Lower leg skin (tissue), 3 donors: Measurements from ENCODE around the gene CCBE1.

Source experiments
- POLR2A ChIP-seq, 2 donors: fragments of 450-650 bp; IDR thresholded peaks; one replicate each; pipeline ENCODE4 v1.6.1; 2016 to 2017; ENCODE audit warnings: antibody characterized with exemption in 2 of 2, mild to moderate bottlenecking in 1 of 2, moderate library complexity in 1 of 2
- TF ChIP-seq, protein P1 (sequence below), 3 donors: fragments of 450-650 bp; IDR thresholded peaks; one replicate each; pipeline ENCODE4 v1.5.1; 2016; ENCODE audit warnings: antibody characterized with exemption in 3 of 3, mild to moderate bottlenecking in 3 of 3, moderate library complexity in 2 of 3

DNA sequence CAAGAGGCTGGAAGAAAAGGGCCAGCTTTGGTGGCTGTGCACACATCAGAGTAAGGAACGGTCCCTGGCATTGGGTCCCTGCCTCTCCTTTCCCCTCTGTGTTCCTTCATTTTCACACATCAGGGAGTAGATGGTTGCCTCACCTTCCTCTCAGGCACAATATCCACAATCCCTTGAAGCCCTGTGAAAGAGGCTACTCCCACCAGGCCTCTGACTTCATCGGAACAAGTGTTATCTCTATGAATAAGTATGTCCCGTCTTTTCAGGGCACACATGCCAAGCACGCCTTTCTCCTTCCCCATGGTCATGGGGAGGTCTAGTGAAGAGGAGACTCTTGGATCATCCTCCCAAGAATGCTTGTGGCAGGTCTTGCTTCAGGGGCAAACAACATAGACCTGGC is 277.0 kb downstream of the CCBE1 start:
- TF ChIP-seq, protein P1, sequence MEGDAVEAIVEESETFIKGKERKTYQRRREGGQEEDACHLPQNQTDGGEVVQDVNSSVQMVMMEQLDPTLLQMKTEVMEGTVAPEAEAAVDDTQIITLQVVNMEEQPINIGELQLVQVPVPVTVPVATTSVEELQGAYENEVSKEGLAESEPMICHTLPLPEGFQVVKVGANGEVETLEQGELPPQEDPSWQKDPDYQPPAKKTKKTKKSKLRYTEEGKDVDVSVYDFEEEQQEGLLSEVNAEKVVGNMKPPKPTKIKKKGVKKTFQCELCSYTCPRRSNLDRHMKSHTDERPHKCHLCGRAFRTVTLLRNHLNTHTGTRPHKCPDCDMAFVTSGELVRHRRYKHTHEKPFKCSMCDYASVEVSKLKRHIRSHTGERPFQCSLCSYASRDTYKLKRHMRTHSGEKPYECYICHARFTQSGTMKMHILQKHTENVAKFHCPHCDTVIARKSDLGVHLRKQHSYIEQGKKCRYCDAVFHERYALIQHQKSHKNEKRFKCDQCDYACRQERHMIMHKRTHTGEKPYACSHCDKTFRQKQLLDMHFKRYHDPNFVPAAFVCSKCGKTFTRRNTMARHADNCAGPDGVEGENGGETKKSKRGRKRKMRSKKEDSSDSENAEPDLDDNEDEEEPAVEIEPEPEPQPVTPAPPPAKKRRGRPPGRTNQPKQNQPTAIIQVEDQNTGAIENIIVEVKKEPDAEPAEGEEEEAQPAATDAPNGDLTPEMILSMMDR (IDR thresholded peaks at IDR 0.05) = no peak
- TF ChIP-seq POLR2A (IDR thresholded peaks at IDR 0.05) = no peak
